ENCODE measurements around the gene HCRTR1.

Gene HCRTR1

GRCh38 chr1:31645274-31645568 lies 27.7 kb downstream of the HCRTR1 start:
- Histone ChIP-seq H3K4me1 (ENCODE audit: control insufficient read depth, insufficient read depth, low read length) (peaks cover 32% of the 10 kb centered on the region), H3K27me3 (ENCODE audit: control insufficient read depth in 1 of 2, insufficient read depth in 2 of 2, low read length in 2 of 2) (no peaks in the 10 kb centered on the region), H3K36me3 (ENCODE audit: control insufficient read depth in 2 of 2, insufficient read depth in 2 of 2, low read length in 2 of 2) (peaks cover 0 to under 1% of the 10 kb centered on the region in 2 donors), H3K27ac (ENCODE audit: low read length) (peak overlapping the region; percentile 98), H3K9ac (ENCODE audit: low read length in 2 of 2) (peak overlapping the region; percentile 99), H3K9me3 (ENCODE audit: control insufficient read depth in 2 of 2, low read length in 2 of 2) (no peaks in the 10 kb centered on the region), H3K4me3 (ENCODE audit: low read length in 2 of 2) (peak overlapping the region; percentile 95 to 98)

DNA sequence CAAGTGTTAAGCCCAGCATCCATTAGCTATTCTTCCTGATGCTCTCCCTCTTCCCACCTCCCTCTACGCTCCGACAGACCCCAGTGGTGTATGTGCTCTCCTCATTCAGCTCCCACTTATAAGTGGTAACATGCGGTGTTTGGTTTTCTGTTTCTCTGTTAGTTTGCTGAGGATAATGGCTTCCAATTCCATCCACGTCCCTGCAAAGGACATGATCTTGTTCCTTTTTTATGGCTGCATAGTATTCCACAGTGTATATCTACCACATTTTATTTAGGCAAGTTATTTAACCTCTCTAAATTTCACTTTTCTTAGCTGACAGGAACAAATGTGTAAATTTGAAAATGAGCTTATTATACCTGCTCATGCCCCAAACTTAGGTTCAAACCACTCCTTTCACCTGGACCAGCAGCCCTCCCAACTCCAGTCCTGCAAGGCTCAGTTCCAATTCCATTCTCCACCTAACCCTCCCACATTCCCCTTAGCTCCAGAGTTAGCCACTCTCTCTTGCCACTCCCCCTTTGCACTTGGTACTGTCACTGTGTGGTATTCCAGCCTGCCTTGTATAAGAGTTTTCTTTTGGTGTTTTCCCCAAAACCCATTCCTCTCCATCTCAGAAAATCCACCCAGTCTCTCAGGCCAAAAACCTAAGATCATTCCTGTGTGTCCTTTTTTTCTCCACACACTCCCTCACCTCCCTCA lies 28.9 kb downstream of the HCRTR1 start:
- Histone ChIP-seq H3K27me3 (ENCODE audit: control insufficient read depth in 1 of 2, insufficient read depth in 2 of 2, low read length in 2 of 2) (no peaks in the 10 kb centered on the region), H3K4me3 (ENCODE audit: low read length in 2 of 2) (no peak overlapping the region), H3K9me3 (ENCODE audit: control insufficient read depth in 2 of 2, low read length in 2 of 2) (no peaks in the 10 kb centered on the region), H3K36me3 (ENCODE audit: control insufficient read depth in 2 of 2, insufficient read depth in 2 of 2, low read length in 2 of 2) (no peaks in the 10 kb centered on the region), H3K9ac (ENCODE audit: low read length in 2 of 2) (no peak overlapping the region), H3K27ac (ENCODE audit: low read length) (no peak overlapping the region), H3K4me1 (ENCODE audit: control insufficient read depth, insufficient read depth, low read length) (peaks cover 34% of the 10 kb centered on the region)

- Histone ChIP-seq H3K27me3 (ENCODE audit: control insufficient read depth in 1 of 2, insufficient read depth in 2 of 2, low read length in 2 of 2) (no peaks in the 10 kb centered on the region), H3K27ac (ENCODE audit: low read length) (no peak overlapping the region), H3K9me3 (ENCODE audit: control insufficient read depth in 2 of 2, low read length in 2 of 2) (no peaks in the 10 kb centered on the region), H3K36me3 (ENCODE audit: control insufficient read depth in 2 of 2, insufficient read depth in 2 of 2, low read length in 2 of 2) (peaks cover 0 to 4% of the 10 kb centered on the region in 2 donors), H3K4me3 (ENCODE audit: low read length in 2 of 2) (no peak overlapping the region), H3K9ac (ENCODE audit: low read length in 2 of 2) (no peak overlapping the region), H3K4me1 (ENCODE audit: control insufficient read depth, insufficient read depth, low read length) (peaks cover 38% of the 10 kb centered on the region)
Measured at GRCh38 chr1:31647106-31647505, 29.6 kb downstream of the HCRTR1 start.

GRCh38 chr1:31648190-31648589 lies 30.7 kb downstream of the HCRTR1 start:
- Histone ChIP-seq H3K4me1 (ENCODE audit: control insufficient read depth, insufficient read depth, low read length) (peaks cover 31% of the 10 kb centered on the region), H3K9ac (ENCODE audit: low read length in 2 of 2) (no peak overlapping the region), H3K4me3 (ENCODE audit: low read length in 2 of 2) (no peak overlapping the region), H3K36me3 (ENCODE audit: control insufficient read depth in 2 of 2, insufficient read depth in 2 of 2, low read length in 2 of 2) (peaks cover 3 to 10% of the 10 kb centered on the region in 2 donors), H3K9me3 (ENCODE audit: control insufficient read depth in 2 of 2, low read length in 2 of 2) (no peaks in the 10 kb centered on the region), H3K27ac (ENCODE audit: low read length) (no peak overlapping the region), H3K27me3 (ENCODE audit: control insufficient read depth in 1 of 2, insufficient read depth in 2 of 2, low read length in 2 of 2) (no peaks in the 10 kb centered on the region)

DNA sequence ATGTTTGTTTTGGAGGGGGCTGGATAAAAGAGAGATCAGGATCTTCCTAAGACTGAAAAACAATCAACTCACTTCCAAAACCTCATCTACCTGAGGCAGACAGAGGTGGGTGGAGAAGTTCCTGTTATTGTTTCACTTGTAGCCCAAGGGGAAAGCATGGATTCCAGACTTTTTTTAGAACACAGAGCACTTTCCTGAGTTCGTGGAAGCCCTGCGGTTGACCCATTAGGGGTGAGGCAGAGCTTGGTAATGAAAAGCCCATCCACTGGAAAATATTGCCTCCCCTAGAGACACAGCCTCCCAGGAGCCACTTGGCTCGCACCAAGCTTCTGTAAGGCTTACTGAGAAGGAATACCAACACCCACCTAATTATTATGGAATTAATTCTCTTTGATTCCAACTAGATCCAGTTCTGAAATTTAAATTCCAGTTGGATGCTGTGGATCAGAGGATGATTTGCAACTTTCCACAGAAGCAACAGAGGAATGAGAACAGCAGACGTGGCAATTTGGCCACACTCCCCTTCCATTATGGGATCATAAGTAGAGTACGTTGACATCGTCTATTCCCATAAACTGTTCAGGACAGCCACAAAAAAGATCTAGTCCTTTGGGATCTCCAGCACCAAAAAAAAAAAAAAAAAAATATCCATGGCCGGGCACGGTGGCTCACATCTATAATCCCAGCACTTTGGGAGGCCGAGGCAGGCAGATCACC lies 31.3 kb downstream of the HCRTR1 start:
- Histone ChIP-seq H3K9me3 (ENCODE audit: control insufficient read depth in 2 of 2, low read length in 2 of 2) (no peaks in the 10 kb centered on the region), H3K27ac (ENCODE audit: low read length) (no peak overlapping the region), H3K4me1 (ENCODE audit: control insufficient read depth, insufficient read depth, low read length) (peaks cover 25% of the 10 kb centered on the region), H3K4me3 (ENCODE audit: low read length in 2 of 2) (no peak overlapping the region), H3K9ac (ENCODE audit: low read length in 2 of 2) (no peak overlapping the region), H3K36me3 (ENCODE audit: control insufficient read depth in 2 of 2, insufficient read depth in 2 of 2, low read length in 2 of 2) (peaks cover 6 to 15% of the 10 kb centered on the region in 2 donors), H3K27me3 (ENCODE audit: control insufficient read depth in 1 of 2, insufficient read depth in 2 of 2, low read length in 2 of 2) (no peaks in the 10 kb centered on the region)

- H3K27me3 ChIP-seq (ENCODE audit: control insufficient read depth in 1 of 2, insufficient read depth in 2 of 2, low read length in 2 of 2), result no peaks in the 10 kb centered on the region
- peak overlapping the region; percentile 49 for H3K27ac ChIP-seq (ENCODE audit: low read length)
- peaks cover 17% of the 10 kb centered on the region for H3K4me1 ChIP-seq (ENCODE audit: control insufficient read depth, insufficient read depth, low read length)
- no peak overlapping the region for H3K9ac ChIP-seq (ENCODE audit: low read length in 2 of 2)
- no peaks in the 10 kb centered on the region for H3K9me3 ChIP-seq (ENCODE audit: control insufficient read depth in 2 of 2, low read length in 2 of 2)
- H3K36me3 ChIP-seq (ENCODE audit: control insufficient read depth in 2 of 2, insufficient read depth in 2 of 2, low read length in 2 of 2), result peaks cover 6 to 26% of the 10 kb centered on the region in 2 donors
- H3K4me3 ChIP-seq (ENCODE audit: low read length in 2 of 2), result no peak overlapping the region
Measured at GRCh38 chr1:31650161-31651088, 32.9 kb downstream of the HCRTR1 start.

DNA sequence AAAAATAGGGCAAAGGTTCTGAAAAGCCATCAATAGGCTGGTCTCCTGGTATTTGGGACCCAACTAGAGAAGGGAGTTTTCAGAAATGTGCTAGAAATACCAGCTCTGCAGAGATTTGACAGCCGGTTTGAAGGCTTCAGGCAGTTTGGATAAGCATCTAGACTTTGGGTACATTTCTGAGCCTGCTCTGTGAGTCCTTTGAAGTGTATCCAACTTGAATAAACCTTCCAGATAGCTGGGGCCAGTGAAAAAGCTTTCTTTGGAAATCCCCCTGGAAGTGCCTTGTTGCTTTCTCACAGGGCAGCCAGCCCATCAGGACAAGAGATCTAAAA lies 33.6 kb downstream of the HCRTR1 start:
- Histone ChIP-seq H3K9ac (ENCODE audit: low read length in 2 of 2) (no peak overlapping the region), H3K9me3 (ENCODE audit: control insufficient read depth in 2 of 2, low read length in 2 of 2) (no peaks in the 10 kb centered on the region), H3K27me3 (ENCODE audit: control insufficient read depth in 1 of 2, insufficient read depth in 2 of 2, low read length in 2 of 2) (no peaks in the 10 kb centered on the region), H3K36me3 (ENCODE audit: control insufficient read depth in 2 of 2, insufficient read depth in 2 of 2, low read length in 2 of 2) (peaks cover 11 to 31% of the 10 kb centered on the region in 2 donors), H3K4me1 (ENCODE audit: control insufficient read depth, insufficient read depth, low read length) (peaks cover 13% of the 10 kb centered on the region), H3K27ac (ENCODE audit: low read length) (peak overlapping the region; percentile 49), H3K4me3 (ENCODE audit: low read length in 2 of 2) (no peak overlapping the region)

DNA sequence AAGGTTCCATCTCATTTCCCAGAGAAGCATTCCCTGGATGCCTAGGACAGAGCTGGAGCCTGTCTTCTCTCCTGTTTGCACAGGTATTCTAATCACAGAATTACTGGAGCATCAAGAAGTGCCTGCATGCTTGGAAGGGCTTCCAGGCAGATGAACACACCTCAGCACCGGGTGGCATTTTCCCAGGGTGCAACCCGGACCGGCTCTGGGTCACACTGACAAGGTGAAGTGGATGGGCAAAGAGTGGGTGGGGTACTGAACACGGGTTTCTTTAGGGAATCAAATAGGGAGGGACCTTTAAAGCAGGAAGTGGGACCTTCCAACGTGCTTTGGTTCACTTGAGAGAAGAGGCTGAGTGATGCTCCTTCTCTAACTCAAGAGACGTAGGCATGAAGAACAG lies 34.3 kb downstream of the HCRTR1 start:
- H3K27me3 ChIP-seq (ENCODE audit: control insufficient read depth in 1 of 2, insufficient read depth in 2 of 2, low read length in 2 of 2), result no peaks in the 10 kb centered on the region
- H3K9ac ChIP-seq (ENCODE audit: low read length in 2 of 2), result no peak overlapping the region
- H3K27ac ChIP-seq (ENCODE audit: low read length), result peak overlapping the region; percentile 49
- H3K4me3 ChIP-seq (ENCODE audit: low read length in 2 of 2), result no peak overlapping the region
- peaks cover 13% of the 10 kb centered on the region for H3K4me1 ChIP-seq (ENCODE audit: control insufficient read depth, insufficient read depth, low read length)
- H3K9me3 ChIP-seq (ENCODE audit: control insufficient read depth in 2 of 2, low read length in 2 of 2), result no peaks in the 10 kb centered on the region
- H3K36me3 ChIP-seq (ENCODE audit: control insufficient read depth in 2 of 2, insufficient read depth in 2 of 2, low read length in 2 of 2), result peaks cover 14 to 34% of the 10 kb centered on the region in 2 donors

DNA sequence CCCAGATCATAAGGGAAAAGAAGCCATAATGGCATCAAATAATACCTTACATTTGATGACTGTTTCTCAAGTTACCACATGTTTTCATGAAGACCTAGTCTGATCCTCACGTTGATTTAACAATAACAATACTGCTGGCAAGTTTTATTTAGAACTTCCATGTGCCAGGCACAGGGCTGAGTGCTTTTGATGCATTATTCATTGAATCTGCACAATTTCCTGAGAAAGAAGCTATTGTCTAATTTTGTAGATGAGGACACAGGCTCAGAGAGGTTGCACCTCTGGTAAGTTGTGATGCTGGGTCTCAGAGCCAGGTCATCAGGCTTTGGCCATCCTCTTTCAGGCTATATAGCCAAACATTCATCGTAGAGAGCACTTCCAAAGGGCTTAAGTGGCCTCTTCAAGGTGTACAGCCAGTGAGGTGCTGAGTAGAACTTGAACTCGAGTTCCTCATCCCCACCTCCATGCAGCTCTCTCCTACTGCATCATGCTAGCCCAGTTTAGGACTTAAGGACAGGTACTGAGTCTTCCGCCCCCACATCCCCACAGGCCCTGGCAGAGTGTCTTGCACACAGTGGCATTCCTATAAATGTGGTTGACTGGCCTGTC lies 35.5 kb downstream of the HCRTR1 start:
- Histone ChIP-seq H3K9ac (ENCODE audit: low read length in 2 of 2) (no peak overlapping the region), H3K4me1 (ENCODE audit: control insufficient read depth, insufficient read depth, low read length) (peaks cover 13% of the 10 kb centered on the region), H3K36me3 (ENCODE audit: control insufficient read depth in 2 of 2, insufficient read depth in 2 of 2, low read length in 2 of 2) (peaks cover 17 to 40% of the 10 kb centered on the region in 2 donors)

GRCh38 chr1:31653717-31654473 lies 36.4 kb downstream of the HCRTR1 start:
- H3K36me3 ChIP-seq (ENCODE audit: control insufficient read depth in 2 of 2, insufficient read depth in 2 of 2, low read length in 2 of 2), result peaks cover 24 to 45% of the 10 kb centered on the region in 2 donors
- no peak overlapping the region for H3K27ac ChIP-seq (ENCODE audit: low read length)
- no peak overlapping the region for H3K4me3 ChIP-seq (ENCODE audit: low read length in 2 of 2)
- no peak overlapping the region for H3K9ac ChIP-seq (ENCODE audit: low read length in 2 of 2)
- no peaks in the 10 kb centered on the region for H3K9me3 ChIP-seq (ENCODE audit: control insufficient read depth in 2 of 2, low read length in 2 of 2)
- peaks cover 13% of the 10 kb centered on the region for H3K4me1 ChIP-seq (ENCODE audit: control insufficient read depth, insufficient read depth, low read length)
- H3K27me3 ChIP-seq (ENCODE audit: control insufficient read depth in 1 of 2, insufficient read depth in 2 of 2, low read length in 2 of 2), result no peaks in the 10 kb centered on the region

More for the DNA sequence above, 35.5 kb downstream of the HCRTR1 start:
- H3K4me3 ChIP-seq (ENCODE audit: low read length in 2 of 2), result no peak overlapping the region
- H3K27ac ChIP-seq (ENCODE audit: low read length), result no peak overlapping the region
- H3K9me3 ChIP-seq (ENCODE audit: control insufficient read depth in 2 of 2, low read length in 2 of 2), result no peaks in the 10 kb centered on the region
- H3K27me3 ChIP-seq (ENCODE audit: control insufficient read depth in 1 of 2, insufficient read depth in 2 of 2, low read length in 2 of 2), result no peaks in the 10 kb centered on the region

Measured in stomach smooth muscle (tissue), 2 donors.